Measurements from ENCODE around the gene BDNF. TPM values are rescaled to one million over a fixed set of nuclear protein-coding genes. Genes with fewer than 3 reads are reported as not detected.

Gene BDNF
- total and polyA plus RNA-seq, 2 of the 8 experiments (the other 6 are each of a cell fraction or from before 2014, with no cell fraction given) = 2.4 to 5.4 TPM

GRCh38 chr11:27640954-27641353, 59.3 kb downstream of the BDNF start (continued):
- TF ChIP-seq CTBP2 (IDR thresholded peaks at IDR 0.05; ENCODE audit: borderline replicate concordance, insufficient read depth, insufficient read length, low read length) = no peak
- TF ChIP-seq USF2 (IDR thresholded peaks at IDR 0.05; ENCODE audit: low read length) = no peak
- no peak for TF ChIP-seq JUND (IDR thresholded peaks at IDR 0.05; ENCODE audit: low read length)
- TF ChIP-seq POLR2A (IDR thresholded peaks at IDR 0.05; ENCODE audit: control extremely low read depth in 1 of 2, low read depth in 2 of 2, low read length in 2 of 2) = no peak
- no peak for TF ChIP-seq RAD21 (IDR thresholded peaks at IDR 0.05 in 1 of 2, conservative IDR thresholded peaks at IDR 0.05 in 1 of 2; ENCODE audit: low read depth in 2 of 2, low read length in 2 of 2)
